OCI-LY7 (cell line): Measurements from ENCODE around the gene SLC25A5. TPM values are rescaled to one million over a fixed set of nuclear protein-coding genes. Genes with fewer than 3 reads are reported as not detected.

ENCODE experiments used
- BruUV-seq: library from RNA; stranded (reverse); fragments of 400-500 nt; replicated peaks from 2 replicates; lab custom pipeline; 2021; lab: Mats Ljungman, UMichigan
- CTCF ChIA-PET: fragments of 300-600 bp; sonication (Branson Sonifier 250); formaldehyde crosslinking; loops from one replicate; lab custom pipeline; 2022; ENCODE audit warnings: antibody characterized with exemption; ENCODE audit not compliant: unreplicated experiment; lab: Charles Lee
- POLR2A ChIA-PET: fragments of 300-600 bp; sonication (Branson Sonifier 250); formaldehyde crosslinking; loops from one replicate; lab custom pipeline; 2022; ENCODE audit warnings: antibody characterized with exemption; lab: Charles Lee
- DNase-seq: peaks from one replicate; pipeline ENCODE4 v3.0.0-alpha.2; 2015; ENCODE audit warnings: low spot score
- H2AFZ ChIP-seq: fragments of 200-600 bp; sonication (generic), shearing (Covaris generic); 2 replicates; pipeline ENCODE4 v1.6.1; 2014; ENCODE audit warnings: mild to moderate bottlenecking, antibody characterized with exemption, low read length, moderate library complexity
- H3K27ac ChIP-seq: fragments of 200-600 bp; sonication (generic); 2 replicates; pipeline ENCODE4 v1.5.1; 2014; ENCODE audit warnings: mixed run types, low read depth, mild to moderate bottlenecking, moderate library complexity, low read length, inconsistent platforms; ENCODE audit not compliant: poor library complexity, severe bottlenecking
- H3K36me3 ChIP-seq: fragments of 200-600 bp; sonication (generic); 2 replicates; pipeline ENCODE4 v1.6.1; 2014; ENCODE audit warnings: mild to moderate bottlenecking, antibody characterized with exemption, low read length, moderate library complexity, mixed read lengths; ENCODE audit not compliant: insufficient read depth
- H3K4me1 ChIP-seq: fragments of 200-600 bp; sonication (generic); 2 replicates; pipeline ENCODE4 v1.5.1; 2014; ENCODE audit warnings: mild to moderate bottlenecking, low read length; ENCODE audit not compliant: insufficient read depth, poor library complexity, severe bottlenecking
- H3K4me2 ChIP-seq: fragments of 200-600 bp; sonication (generic); 2 replicates; pipeline ENCODE4 v1.6.1; 2014; ENCODE audit warnings: mild to moderate bottlenecking, low read length
- H3K4me3 ChIP-seq: fragments of 200-600 bp; sonication (generic); 2 replicates; pipeline ENCODE4 v1.5.1; 2014; ENCODE audit warnings: mild to moderate bottlenecking, low read depth, low read length; ENCODE audit not compliant: poor library complexity, severe bottlenecking
- H3K79me2 ChIP-seq: fragments of 200-600 bp; sonication (generic); 2 replicates; pipeline ENCODE4 v1.6.1; 2016; ENCODE audit warnings: low read depth, mild to moderate bottlenecking, low read length, moderate library complexity, mixed read lengths; ENCODE audit not compliant: insufficient read depth
- H3K9me2 ChIP-seq: fragments of 200-600 bp; sonication (generic); 2 replicates; pipeline ENCODE4 v1.6.1; 2016; ENCODE audit warnings: mild to moderate bottlenecking, low read length, mixed read lengths; ENCODE audit not compliant: insufficient read depth
- H3K9me3 ChIP-seq: fragments of 200-600 bp; sonication (generic); 2 replicates; pipeline ENCODE4 v1.6.1; 2014; ENCODE audit warnings: mild to moderate bottlenecking, mixed run types, low read length, mixed read lengths
- H4K20me1 ChIP-seq: fragments of 200-600 bp; sonication (generic); 2 replicates; pipeline ENCODE4 v1.6.1; 2014; ENCODE audit warnings: mild to moderate bottlenecking, antibody characterized with exemption, low read length, moderate library complexity, mixed read lengths; ENCODE audit not compliant: insufficient read depth
- EZH2phosphoT487 ChIP-seq: fragments of 200-600 bp; sonication (generic); IDR thresholded peaks from 2 replicates; pipeline ENCODE4 v1.6.1; 2018; ENCODE audit warnings: low read depth, borderline replicate concordance, mild to moderate bottlenecking, mixed run types, antibody characterized with exemption, low read length, moderate library complexity, mixed read lengths
- intact Hi-C: fragments of 100-400 bp; cut with micrococcal nuclease; formaldehyde crosslinking; loops from one replicate; pipeline ENCODE4 v1.10.0; 2022; ENCODE audit not compliant: unreplicated experiment
- total RNA-seq, 2 experiments: library from RNA; depleted of rRNA in 1 of 2; stranded (reverse); fragments of >200 nt in 1 of 2; shearing (Covaris generic) in 1 of 2; gene quantifications; 2 replicates each; pipeline ENCODE4 v1.2.3, GENCODE V29; 2014 to 2022
- TF ChIP-seq, protein P1 (sequence below): fragments of 200-600 bp; sonication (generic); conservative IDR thresholded peaks from 2 replicates; pipeline ENCODE4 v1.5.1; 2014; ENCODE audit warnings: mild to moderate bottlenecking, antibody characterized with exemption, low read length, moderate library complexity, mixed read lengths

Gene SLC25A5
- total RNA-seq, 2 experiments from 2014 or later: 231 to 525 TPM

DNA sequence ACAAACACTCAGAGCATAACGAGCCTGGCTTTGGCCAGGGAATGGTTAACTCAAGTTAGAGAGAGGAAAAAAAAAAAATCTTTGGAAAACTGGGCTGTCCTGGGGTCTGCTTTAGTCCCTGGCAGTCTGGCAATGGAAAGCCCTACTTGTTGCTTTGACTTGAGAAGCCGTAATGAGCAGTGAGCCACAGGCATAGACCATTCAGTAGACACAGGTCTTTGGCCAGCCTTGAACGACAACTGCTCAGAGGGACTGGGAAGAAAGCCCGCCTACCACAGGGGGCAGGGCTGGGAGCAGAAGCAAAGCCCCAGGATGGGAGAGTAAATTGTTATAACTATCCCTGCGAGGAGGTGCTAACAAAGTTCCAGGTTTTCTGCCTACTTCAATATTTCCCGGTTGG is 43.2 kb upstream of the SLC25A5 start:
- H3K4me1 ChIP-seq: peaks cover 32% of the 10 kb centered on the region
- H2AFZ ChIP-seq: no peak overlapping the region
- no peak overlapping the region for H3K4me3 ChIP-seq
- no peak for DNase-seq
- BruUV-seq: no TSS peak
- H3K9me2 ChIP-seq: no peaks in the 10 kb centered on the region
- intact Hi-C loops: no loop called here
- H3K27ac ChIP-seq: no peak overlapping the region
- POLR2A ChIA-PET: no interaction called here
- CTCF ChIA-PET: no interaction called here
- no peak for TF ChIP-seq EZH2phosphoT487
- TF ChIP-seq, protein P1, sequence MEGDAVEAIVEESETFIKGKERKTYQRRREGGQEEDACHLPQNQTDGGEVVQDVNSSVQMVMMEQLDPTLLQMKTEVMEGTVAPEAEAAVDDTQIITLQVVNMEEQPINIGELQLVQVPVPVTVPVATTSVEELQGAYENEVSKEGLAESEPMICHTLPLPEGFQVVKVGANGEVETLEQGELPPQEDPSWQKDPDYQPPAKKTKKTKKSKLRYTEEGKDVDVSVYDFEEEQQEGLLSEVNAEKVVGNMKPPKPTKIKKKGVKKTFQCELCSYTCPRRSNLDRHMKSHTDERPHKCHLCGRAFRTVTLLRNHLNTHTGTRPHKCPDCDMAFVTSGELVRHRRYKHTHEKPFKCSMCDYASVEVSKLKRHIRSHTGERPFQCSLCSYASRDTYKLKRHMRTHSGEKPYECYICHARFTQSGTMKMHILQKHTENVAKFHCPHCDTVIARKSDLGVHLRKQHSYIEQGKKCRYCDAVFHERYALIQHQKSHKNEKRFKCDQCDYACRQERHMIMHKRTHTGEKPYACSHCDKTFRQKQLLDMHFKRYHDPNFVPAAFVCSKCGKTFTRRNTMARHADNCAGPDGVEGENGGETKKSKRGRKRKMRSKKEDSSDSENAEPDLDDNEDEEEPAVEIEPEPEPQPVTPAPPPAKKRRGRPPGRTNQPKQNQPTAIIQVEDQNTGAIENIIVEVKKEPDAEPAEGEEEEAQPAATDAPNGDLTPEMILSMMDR: no peak
- H3K4me2 ChIP-seq: peak overlapping the region; percentile 62; the same call in 1 of the 2 replicates
- H3K9me3 ChIP-seq: no peaks in the 10 kb centered on the region
- no peaks in the 10 kb centered on the region for H4K20me1 ChIP-seq
- H3K36me3 ChIP-seq: peaks cover 5% of the 10 kb centered on the region
- no peaks in the 10 kb centered on the region for H3K79me2 ChIP-seq

DNA sequence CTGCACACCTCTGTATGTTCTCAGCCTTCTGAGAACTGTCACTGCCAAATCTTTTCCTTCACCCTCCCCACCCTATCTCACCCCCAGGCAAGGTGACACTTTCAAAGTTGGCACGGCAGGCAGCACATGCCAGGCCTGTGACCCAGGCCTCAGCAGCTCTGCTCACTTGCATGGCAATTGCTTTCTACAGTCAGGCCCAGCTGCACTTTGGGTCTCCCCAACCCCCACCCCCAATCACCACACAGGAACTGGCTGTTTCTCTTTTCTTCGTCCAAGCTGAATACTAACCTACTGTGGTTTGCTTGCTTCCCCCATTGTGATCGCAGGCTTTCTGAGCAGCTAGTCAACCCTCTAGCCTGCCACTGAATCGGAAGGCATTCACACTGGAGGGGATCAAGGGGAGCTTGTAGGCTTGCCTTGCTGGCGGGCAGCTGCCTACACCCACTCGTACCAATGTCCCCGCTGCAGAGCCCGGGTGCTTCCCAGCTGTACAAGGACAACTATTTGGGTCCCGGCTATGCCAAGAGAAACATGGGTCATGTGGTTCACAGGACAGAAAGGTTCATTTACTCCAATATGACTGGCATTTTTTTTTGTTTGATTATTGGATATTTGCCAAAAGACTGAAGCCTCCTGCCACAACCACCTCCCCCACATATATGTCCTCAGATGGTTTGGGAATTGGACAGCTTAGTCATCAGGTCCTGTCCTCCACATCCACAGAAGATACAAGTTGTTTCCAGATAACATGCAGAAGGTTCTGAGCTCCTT is 41.0 kb upstream of the SLC25A5 start:
- H3K79me2 ChIP-seq: no peaks in the 10 kb centered on the region
- DNase-seq: peak; percentile 78
- intact Hi-C loops: no loop called here
- no peak for TF ChIP-seq EZH2phosphoT487
- TF ChIP-seq, protein P1: no peak
- H4K20me1 ChIP-seq: no peaks in the 10 kb centered on the region
- H3K36me3 ChIP-seq: peaks cover 5% of the 10 kb centered on the region
- POLR2A ChIA-PET: interaction anchor here (0.5 to 1.5 kb wide), 8 partner anchors 18 to 1081 kb away, joined by 3 to 5 read pairs (median 3); partner anchors contain the start of genes SLC25A43 and WDR44
- no peaks in the 10 kb centered on the region for H3K9me2 ChIP-seq
- CTCF ChIA-PET: interaction anchor here (0.6 kb wide), 1 partner anchor 1322 kb away, joined by 4 read pairs; no protein-coding TSS in a partner anchor
- no peaks in the 10 kb centered on the region for H3K9me3 ChIP-seq
- peak overlapping the region; percentile 2 for H3K4me3 ChIP-seq
- H3K4me2 ChIP-seq: peak overlapping the region; percentile 62
- H2AFZ ChIP-seq: peak overlapping the region; percentile 40; the same call in 1 of the 2 replicates
- H3K4me1 ChIP-seq: peaks cover 32% of the 10 kb centered on the region
- no TSS peak for BruUV-seq
- peak overlapping the region; percentile 75 for H3K27ac ChIP-seq

DNA sequence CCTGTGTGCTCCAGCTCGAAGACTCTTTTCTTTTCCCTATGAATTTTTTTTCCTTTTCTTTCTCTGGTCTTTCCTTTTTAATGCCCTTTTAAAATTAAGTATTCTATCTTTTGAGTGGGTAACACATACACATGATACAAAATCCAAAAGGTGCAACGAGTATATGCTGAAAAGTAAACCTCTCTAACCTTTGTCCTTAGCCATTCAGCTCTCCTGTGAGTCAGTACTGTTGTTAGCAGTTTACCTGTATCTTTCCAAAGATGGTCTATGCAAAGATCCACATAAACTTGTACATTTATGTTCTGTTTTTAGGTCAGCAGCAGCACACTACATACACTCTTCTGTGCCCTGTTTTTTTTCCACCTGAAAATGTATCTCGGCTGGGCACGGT is 40.5 kb upstream of the SLC25A5 start:
- peaks cover 5% of the 10 kb centered on the region for H3K36me3 ChIP-seq
- H4K20me1 ChIP-seq: no peaks in the 10 kb centered on the region
- H3K4me2 ChIP-seq: peak overlapping the region; percentile 62
- H2AFZ ChIP-seq: peak overlapping the region; percentile 40; the same call in 1 of the 2 replicates
- H3K4me3 ChIP-seq: no peak overlapping the region
- H3K9me3 ChIP-seq: no peaks in the 10 kb centered on the region
- intact Hi-C loops: no loop called here
- CTCF ChIA-PET: interaction anchor here (0.6 kb wide), 1 partner anchor 1322 kb away, joined by 4 read pairs; no protein-coding TSS in a partner anchor
- H3K4me1 ChIP-seq: peaks cover 32% of the 10 kb centered on the region
- peak overlapping the region; percentile 75 for H3K27ac ChIP-seq
- POLR2A ChIA-PET: interaction anchor here (0.5 to 0.6 kb wide), 2 partner anchors 46 to 298 kb away, joined by 3 read pairs; no protein-coding TSS in a partner anchor
- BruUV-seq: no TSS peak
- H3K79me2 ChIP-seq: no peaks in the 10 kb centered on the region
- no peak for TF ChIP-seq EZH2phosphoT487
- TF ChIP-seq, protein P1: no peak
- no peaks in the 10 kb centered on the region for H3K9me2 ChIP-seq
- no peak for DNase-seq
